Activated naive CD4-positive, alpha-beta T cell treated with anti-CD3 and anti-CD28 coated beads, Interleukin-2, amount 50 U/mL, for 72 hours (primary cell): ENCODE data around the gene IL4I1. TPM values are rescaled to one million over a fixed set of nuclear protein-coding genes. Genes with fewer than 3 reads are reported as not detected.
A peak's percentile ranks its signal among the peaks of the same experiment; 100 is the strongest.

ENCODE experiments used
- ATAC-seq, 2 donors: fragments of 150-1000 bp; cut with Tn5 transposase; 2 replicates each; pipeline ENCODE4 v1.10.0; 2021; ENCODE audit warnings: mild to moderate bottlenecking in 2 of 2, moderate library complexity in 2 of 2
- DNase-seq, 2 donors: peaks; one replicate each; pipeline ENCODE4 v3.0.0; 2021 to 2022; ENCODE audit warnings: low spot score in 2 of 2
- H3K27ac Mint-ChIP-seq, 2 donors: one replicate each; pipeline ENCODE4 v1.8.0; 2022; ENCODE audit warnings: mild to moderate bottlenecking in 2 of 2, mixed read lengths in 2 of 2
- H3K36me3 Mint-ChIP-seq, 2 donors: one replicate each; pipeline ENCODE4 v1.8.0; 2022; ENCODE audit warnings: mixed read lengths in 2 of 2
- H3K9me3 Mint-ChIP-seq, 2 donors: one replicate each; pipeline ENCODE4 v1.8.0; 2022; ENCODE audit warnings: mixed read lengths in 2 of 2
- total RNA-seq, 2 donors: library from RNA; stranded (reverse); gene quantifications; one replicate each; pipeline ENCODE4 v1.2.3, GENCODE V29; 2022

Gene IL4I1
- total RNA-seq, 2 donors from 2014 or later: 6.3 to 11.1 TPM

GRCh38 chr19:49877020-49877878 lies 19.4 kb downstream of the IL4I1 start, which contains the start of the genes AKT1S1 and TBC1D17:
TSS of gene AKT1S1 (minus strand) at chr19:49877355. CDS start at chr19:49873295, 4,060 bp downstream.
TSS of gene TBC1D17 (plus strand) at chr19:49877702. CDS start at chr19:49877724, 22 bp downstream.
- DNase-seq (peak; percentile 94 to 100), ATAC-seq (peak; percentile 78 to 79)
- no peak within 1 kb of the TSS for H3K27ac Mint-ChIP-seq
- peaks cover 0 to 18% of the 10 kb centered on the region in 2 donors for H3K36me3 Mint-ChIP-seq
- H3K9me3 Mint-ChIP-seq: no peaks in the 10 kb centered on the region

DNA sequence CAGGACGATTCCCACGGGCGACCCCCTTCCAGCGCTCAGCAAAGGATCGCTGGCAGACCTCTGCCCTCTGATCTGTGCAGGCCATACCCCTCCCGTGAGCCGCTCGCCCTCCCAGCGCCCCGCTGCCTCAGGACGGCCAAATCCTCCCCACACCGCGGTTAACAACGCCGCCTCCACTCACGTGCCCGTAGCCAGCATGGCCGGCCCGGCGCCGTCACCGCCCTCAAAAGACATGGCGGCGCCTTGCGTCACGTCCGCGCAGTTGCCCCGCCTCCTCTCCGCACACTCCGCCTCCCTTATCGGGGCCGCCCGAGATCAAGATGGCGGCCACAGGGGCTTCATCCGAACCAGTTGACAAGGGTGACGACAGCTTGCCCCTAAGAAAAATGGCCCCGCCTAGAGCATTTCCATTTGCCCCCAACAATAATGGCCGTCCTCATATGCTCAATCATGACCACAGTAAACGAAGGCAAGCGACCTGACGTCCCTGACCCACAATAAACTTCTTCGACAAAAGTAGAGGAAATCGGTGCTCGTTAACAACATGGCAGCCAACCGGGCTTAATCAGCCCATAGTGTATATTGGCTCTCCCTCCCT lies 20.2 kb downstream of the IL4I1 start:
- Mint-ChIP-seq H3K9me3 (no peaks in the 10 kb centered on the region), H3K27ac (no peak overlapping the region), H3K36me3 (peaks cover 0 to 13% of the 10 kb centered on the region in 2 donors)
- DNase-seq (peak; percentile 98), ATAC-seq (peak; percentile 58 to 65)

DNA sequence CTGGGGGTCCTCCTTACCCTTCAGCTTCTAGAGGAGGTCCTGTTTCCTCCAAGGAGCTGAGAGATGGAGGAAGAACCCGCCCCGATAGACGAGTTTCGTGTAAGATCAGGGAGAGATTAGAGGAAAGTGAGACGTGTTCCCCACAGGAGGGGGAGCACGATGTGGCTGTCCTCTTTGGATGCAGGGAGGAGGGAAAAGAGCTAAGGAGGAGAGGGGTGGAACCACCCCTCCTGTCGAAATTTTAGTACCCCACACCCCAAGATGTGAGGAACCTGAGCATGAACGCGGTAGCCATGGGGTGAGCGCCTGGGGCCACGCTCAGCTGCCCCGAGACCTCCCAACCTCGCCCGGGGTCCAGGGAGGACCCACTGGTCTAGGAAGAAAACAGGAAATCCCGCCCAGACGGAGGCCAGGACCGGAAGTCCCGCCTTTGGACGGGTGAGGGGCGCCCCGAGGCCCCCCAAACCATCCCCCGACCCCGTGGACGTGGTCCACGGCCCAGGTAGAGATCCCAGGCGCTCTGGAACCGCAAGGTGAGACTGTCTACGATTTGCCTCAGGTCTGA lies 20.7 kb downstream of the IL4I1 start:
- no peak overlapping the region for H3K27ac Mint-ChIP-seq
- peak in 1 of 2 donors; percentile 60 for DNase-seq
- no peaks in the 10 kb centered on the region for H3K9me3 Mint-ChIP-seq
- no peak for ATAC-seq
- H3K36me3 Mint-ChIP-seq: peaks cover 0 to 10% of the 10 kb centered on the region in 2 donors

- no peaks in the 10 kb centered on the region for H3K9me3 Mint-ChIP-seq
- no peak for DNase-seq
- H3K27ac Mint-ChIP-seq: no peak overlapping the region
- peaks cover 0 to 10% of the 10 kb centered on the region in 2 donors for H3K36me3 Mint-ChIP-seq
- ATAC-seq: no peak
These were observed 21.5 kb downstream of the IL4I1 start for GRCh38 chr19:49875177-49875576.

DNA sequence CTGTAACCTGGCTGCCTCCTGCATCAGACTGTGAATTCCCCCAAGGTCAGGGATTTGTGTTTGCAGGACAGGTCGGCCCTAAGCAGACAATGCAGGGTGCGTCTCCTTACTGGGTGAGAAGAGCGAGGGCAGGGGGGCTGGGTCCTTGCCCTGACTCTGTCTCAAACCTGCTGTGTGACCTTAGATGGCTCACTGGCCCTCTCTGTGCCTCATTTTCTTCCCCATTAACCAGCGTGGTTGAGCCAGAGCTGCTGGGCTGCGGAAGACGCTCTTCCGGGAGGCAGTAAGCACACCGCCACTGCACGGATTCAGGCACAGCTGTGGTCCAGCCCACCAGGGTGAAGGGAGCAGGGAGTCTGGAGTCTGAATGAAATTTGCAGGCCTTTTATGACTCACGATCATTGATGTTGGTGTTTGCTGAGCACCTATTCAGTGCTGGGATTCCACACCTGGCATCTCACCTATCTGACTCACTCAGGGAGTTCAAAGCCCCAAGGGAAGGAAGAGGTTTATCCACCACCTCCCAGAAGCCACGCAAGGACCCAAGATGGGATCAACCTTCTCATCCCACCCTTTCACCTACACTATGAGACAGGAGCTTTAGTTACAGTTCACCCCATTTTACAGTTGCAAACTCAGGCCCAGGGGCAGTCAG lies 22.1 kb downstream of the IL4I1 start:
- Mint-ChIP-seq H3K27ac (no peak overlapping the region), H3K9me3 (no peaks in the 10 kb centered on the region), H3K36me3 (peaks cover 0 to 10% of the 10 kb centered on the region in 2 donors)
- DNase-seq (no peak), ATAC-seq (no peak)

DNA sequence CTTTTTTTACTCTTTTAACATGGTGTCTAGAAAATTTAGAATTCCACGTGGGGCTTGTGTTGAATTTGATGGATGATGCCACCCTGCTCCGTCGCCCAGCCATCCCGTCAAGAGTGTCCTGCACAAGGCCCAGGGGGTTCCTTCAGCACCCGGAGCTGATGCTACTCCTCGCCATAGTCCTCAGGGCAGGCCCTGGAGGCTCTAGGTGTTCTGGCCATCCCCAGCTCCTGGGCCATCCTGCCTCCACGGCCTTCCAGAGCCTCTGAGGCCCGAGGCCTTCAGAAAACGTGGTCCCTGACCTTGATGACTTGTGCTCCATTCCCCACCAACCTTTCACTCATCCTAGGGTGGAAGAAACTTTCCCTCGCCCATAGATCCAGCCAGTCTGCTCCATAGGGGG lies 22.9 kb downstream of the IL4I1 start:
- no peak for DNase-seq
- Mint-ChIP-seq H3K9me3 (no peaks in the 10 kb centered on the region), H3K27ac (no peak overlapping the region), H3K36me3 (peaks cover 0 to 6% of the 10 kb centered on the region in 2 donors)
- ATAC-seq: no peak

GRCh38 chr19:49873129-49873521 lies 23.6 kb downstream of the IL4I1 start:
- Mint-ChIP-seq H3K36me3 (peaks cover 0 to 3% of the 10 kb centered on the region in 2 donors), H3K9me3 (no peaks in the 10 kb centered on the region), H3K27ac (no peak overlapping the region)
- DNase-seq (no peak), ATAC-seq (no peak)

DNA sequence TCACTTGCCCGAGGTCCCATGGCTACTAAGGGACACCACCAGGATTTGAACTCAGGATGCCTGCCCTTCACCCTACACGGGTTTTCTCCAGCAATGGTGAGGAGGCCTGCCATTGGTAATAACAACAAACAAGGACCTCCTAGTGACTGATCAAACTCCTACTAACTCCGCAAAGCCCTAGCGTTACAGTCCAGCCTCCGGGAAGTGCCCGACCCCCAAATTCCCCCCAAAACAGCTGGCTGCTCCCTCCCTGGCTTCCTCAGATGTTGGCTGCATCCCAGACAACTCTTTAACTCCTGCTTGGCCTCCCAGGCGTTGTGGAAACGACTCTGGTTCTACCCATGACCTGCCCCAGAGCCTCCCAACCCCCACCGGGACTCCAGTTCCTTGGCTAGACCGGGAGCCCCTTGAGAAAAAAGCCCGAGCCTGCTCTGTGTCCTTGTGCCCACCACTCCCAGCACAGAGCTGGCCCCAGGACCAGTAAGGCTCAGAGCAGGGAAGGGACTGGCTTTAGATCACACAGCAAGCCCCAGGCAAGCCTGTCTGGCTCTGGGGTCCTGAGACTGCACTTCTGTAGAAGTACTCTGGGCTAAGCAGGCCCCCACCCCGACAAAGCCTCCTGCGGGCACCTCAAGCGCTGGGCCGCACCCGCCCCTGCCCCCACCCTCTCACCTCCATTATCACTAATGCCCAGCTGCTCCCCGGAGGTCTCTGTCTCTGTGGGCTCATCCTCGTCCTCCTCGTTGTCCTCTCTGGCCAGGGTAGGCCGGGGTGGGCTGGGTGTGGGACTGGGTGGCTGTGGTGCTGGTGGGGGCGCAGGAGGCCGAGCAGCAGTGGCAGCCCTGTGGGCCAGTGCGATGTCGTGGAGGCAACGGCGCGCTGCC lies 24.2 kb downstream of the IL4I1 start:
- no peak for ATAC-seq
- Mint-ChIP-seq H3K27ac (peak overlapping the region in 1 of 2 donors; percentile 52), H3K9me3 (no peaks in the 10 kb centered on the region), H3K36me3 (no peaks in the 10 kb centered on the region)
- DNase-seq: no peak

DNA sequence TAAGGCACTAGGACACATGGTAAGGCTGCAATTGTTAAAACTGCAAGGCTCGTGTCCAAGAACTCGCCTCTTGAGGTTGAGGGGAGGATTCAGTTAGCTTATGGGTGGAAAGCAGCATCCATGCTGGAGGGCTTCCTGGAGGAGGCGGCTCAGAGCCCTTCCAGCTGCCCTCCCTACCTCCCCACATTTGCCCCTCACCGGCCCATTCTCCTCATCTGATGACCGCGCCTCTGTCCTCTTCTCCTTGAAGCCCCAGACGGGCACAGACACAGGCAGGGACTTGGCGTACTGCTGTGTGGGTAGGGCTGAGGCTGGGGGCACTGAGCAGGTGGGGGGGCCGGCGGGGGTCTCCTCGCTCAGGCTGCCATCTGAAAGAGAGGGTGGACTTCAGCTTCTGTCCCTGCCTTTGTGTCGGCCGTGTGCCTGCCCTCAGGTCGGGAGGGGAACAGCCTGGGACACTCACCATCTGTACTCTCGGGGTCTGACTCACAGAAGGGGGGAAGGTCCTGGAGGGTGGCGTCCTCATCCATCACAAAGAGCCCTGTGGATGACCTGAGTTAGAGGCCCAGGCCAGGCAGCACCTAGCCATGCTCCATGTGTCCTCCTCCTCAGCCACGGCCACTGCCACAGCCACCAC lies 25.2 kb downstream of the IL4I1 start:
- Mint-ChIP-seq H3K36me3 (peaks cover 6 to 7% of the 10 kb centered on the region in 2 donors), H3K9me3 (no peaks in the 10 kb centered on the region), H3K27ac (peak overlapping the region in 1 of 2 donors; percentile 52)
- DNase-seq (no peak), ATAC-seq (no peak)

DNA sequence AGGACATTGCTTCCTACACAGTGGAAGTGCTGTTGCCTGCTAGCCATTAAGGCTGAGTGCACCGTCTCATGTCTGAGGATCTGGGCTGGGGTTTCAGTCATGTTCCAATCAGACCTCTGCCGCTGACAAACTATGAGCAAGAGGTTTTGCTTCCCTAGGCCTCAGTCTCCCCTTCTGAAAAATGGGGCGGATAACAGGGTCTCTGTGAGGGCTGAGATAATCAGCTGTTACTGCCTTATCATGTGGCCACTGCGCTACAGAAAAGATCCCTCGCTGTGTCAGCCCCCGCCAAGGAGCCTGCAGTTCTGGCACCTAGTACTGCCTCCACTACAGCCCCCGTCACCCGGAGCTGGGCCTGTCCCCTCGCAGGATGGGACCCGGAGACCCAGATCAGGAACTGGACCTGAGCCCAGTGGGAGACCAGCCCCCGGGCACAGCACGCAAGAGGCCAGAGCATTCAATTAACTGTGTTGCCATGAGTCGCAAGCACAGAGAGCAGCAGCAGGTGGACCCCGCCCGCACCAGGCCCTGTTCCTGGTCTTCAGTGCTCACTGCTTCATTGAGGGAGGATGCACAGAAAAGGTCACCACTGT lies 26.3 kb downstream of the IL4I1 start:
- no peak for ATAC-seq
- Mint-ChIP-seq H3K9me3 (no peaks in the 10 kb centered on the region), H3K36me3 (peaks cover 11 to 16% of the 10 kb centered on the region in 2 donors), H3K27ac (peak overlapping the region in 1 of 2 donors; percentile 95)
- DNase-seq: no peak

- DNase-seq: peak; percentile 93 to 95
- Mint-ChIP-seq H3K9me3 (no peaks in the 10 kb centered on the region), H3K27ac (peak overlapping the region in 1 of 2 donors; percentile 95), H3K36me3 (peaks cover 18 to 22% of the 10 kb centered on the region in 2 donors)
- ATAC-seq: peak; percentile 77 to 82
These were observed 27.0 kb downstream of the IL4I1 start for GRCh38 chr19:49869484-49870308.

- no peaks in the 10 kb centered on the region for H3K9me3 Mint-ChIP-seq
- no peak overlapping the region for H3K27ac Mint-ChIP-seq
- ATAC-seq (peak; percentile 0 to 10), DNase-seq (no peak)
- peaks cover 21 to 25% of the 10 kb centered on the region in 2 donors for H3K36me3 Mint-ChIP-seq
These were observed 27.6 kb downstream of the IL4I1 start for GRCh38 chr19:49869009-49869483.

- H3K27ac Mint-ChIP-seq: peak within 1 kb of the TSS in 1 of 2 donors; percentile 98
- no peaks in the 10 kb centered on the region for H3K9me3 Mint-ChIP-seq
- H3K36me3 Mint-ChIP-seq: peaks cover 21 to 25% of the 10 kb centered on the region in 2 donors
- DNase-seq: peak; percentile 88 to 95
- peak; percentile 54 to 63 for ATAC-seq
These were observed 29.5 kb downstream of the IL4I1 start, which contains the start of gene PNKP for GRCh38 chr19:49866933-49867782. TSS of gene PNKP (minus strand) at chr19:49867576. CDS start at chr19:49867204, 372 bp downstream.
